Lower leg skin (tissue), 4 donors: ENCODE measurements around the gene ZNF669. TPM values are rescaled to one million over a fixed set of nuclear protein-coding genes. Genes with fewer than 3 reads are reported as not detected.

Source experiments
- DNase-seq, 2 donors: peaks; one replicate each; pipeline ENCODE4 v3.0.0-alpha.2; 2019; ENCODE audit warnings: low spot score in 2 of 2
- H3K4me3 ChIP-seq: fragments of 200-600 bp; sonication (generic); 2 replicates; pipeline ENCODE4 v1.5.1; 2017; ENCODE audit warnings: mild to moderate bottlenecking, low read depth; ENCODE audit not compliant: poor library complexity, severe bottlenecking
- POLR2A ChIP-seq, 2 donors: fragments of 450-650 bp; IDR thresholded peaks; one replicate each; pipeline ENCODE4 v1.6.1; 2016 to 2017; ENCODE audit warnings: antibody characterized with exemption in 2 of 2, mild to moderate bottlenecking in 1 of 2, moderate library complexity in 1 of 2
- WGBS, 2 donors: methylation state at CpG; one replicate each; pipeline ENCODE4 v1.1.5; 2018; 5-methylcytosine and 5-hydroxymethylcytosine counted together
- intact Hi-C: fragments of 100-400 bp; cut with DNase I; formaldehyde crosslinking; loops from one replicate; pipeline ENCODE4 v1.15.0; 2023; ENCODE audit warnings: low total_unique reads
- total RNA-seq, 4 donors: library from RNA; depleted of rRNA; stranded (reverse); fragments of >200 nt; gene quantifications; one replicate each; pipeline ENCODE4 v1.1.0, GENCODE V29; 2016
- TF ChIP-seq, protein P1 (sequence below), 3 donors: fragments of 450-650 bp; IDR thresholded peaks; one replicate each; pipeline ENCODE4 v1.5.1; 2016; ENCODE audit warnings: antibody characterized with exemption in 3 of 3, mild to moderate bottlenecking in 3 of 3, moderate library complexity in 2 of 3

The ZNF669 gene
- total RNA-seq, 4 donors from 2014 or later: 5.4 to 8.7 (median 7.0) TPM

DNA sequence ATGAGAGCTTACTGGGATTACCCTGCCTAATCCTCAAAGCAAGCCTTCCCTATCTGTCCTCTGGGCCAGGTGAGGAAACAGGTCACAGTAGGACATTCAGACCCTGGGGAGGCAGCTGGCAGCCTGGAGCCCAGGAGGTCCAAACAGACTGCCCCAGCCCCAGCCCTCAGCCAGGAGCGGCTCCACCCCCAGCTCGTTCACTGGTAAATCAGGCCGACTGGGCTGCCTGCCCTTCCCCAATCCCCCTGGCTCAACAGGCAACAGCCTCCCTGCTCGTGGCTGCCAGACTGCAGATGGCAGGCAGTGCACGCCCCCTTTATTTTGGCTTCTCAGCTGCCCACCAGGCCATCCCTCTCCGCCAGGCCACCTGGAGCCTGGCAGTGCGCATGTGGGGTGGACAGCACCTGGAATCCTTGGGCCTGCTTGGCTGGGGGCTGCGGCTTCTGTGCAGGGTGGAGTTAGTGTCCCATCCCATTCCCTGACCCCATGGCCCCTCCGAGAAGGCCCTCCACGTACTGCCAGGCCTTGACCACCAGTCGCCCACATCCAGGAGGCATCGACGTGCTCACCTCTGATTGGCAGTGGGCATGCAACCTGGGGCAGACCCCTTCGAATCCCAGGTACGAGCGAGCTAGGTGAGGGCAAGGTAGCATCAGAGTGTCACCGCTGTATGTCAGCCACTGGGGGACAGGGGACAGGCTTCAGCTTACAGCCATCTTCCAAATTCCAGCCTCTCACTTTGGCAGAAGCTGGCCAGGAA, 14.4 kb downstream of the ZNF669 start:
- intact Hi-C loops: no loop called here
- H3K4me3 ChIP-seq: no peak overlapping the region
- 70 to 71% methylated on average over 15 to 17 of the region's 17 CpGs for WGBS, 2 donors
- no peak for TF ChIP-seq POLR2A (IDR thresholded peaks at IDR 0.05)
- DNase-seq: no peak

DNA sequence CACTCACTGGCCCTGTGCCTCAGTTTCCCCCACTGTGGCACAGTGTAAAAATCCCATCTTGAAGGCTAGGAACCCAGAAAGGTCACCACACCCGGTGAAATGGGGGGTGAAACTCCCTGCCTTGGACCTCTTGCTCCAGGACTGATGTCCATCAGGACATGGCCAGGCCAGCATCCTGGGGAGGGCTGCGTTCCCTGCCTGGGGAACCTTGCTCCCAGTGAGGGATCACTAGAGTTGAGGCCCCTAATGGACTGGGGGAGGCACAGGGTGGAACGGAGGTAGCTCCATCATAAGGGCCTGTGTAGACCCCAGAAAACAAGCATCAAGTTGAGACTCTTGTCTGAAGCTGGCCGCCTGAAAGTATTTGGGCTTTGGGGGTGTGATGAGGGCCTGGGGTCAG, 15.2 kb downstream of the ZNF669 start:
- DNase-seq: no peak
- WGBS, 2 donors: 91 to 94% methylated on average over 4 of the region's 4 CpGs
- TF ChIP-seq, protein P1, sequence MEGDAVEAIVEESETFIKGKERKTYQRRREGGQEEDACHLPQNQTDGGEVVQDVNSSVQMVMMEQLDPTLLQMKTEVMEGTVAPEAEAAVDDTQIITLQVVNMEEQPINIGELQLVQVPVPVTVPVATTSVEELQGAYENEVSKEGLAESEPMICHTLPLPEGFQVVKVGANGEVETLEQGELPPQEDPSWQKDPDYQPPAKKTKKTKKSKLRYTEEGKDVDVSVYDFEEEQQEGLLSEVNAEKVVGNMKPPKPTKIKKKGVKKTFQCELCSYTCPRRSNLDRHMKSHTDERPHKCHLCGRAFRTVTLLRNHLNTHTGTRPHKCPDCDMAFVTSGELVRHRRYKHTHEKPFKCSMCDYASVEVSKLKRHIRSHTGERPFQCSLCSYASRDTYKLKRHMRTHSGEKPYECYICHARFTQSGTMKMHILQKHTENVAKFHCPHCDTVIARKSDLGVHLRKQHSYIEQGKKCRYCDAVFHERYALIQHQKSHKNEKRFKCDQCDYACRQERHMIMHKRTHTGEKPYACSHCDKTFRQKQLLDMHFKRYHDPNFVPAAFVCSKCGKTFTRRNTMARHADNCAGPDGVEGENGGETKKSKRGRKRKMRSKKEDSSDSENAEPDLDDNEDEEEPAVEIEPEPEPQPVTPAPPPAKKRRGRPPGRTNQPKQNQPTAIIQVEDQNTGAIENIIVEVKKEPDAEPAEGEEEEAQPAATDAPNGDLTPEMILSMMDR (IDR thresholded peaks at IDR 0.05): no peak
- intact Hi-C loops: no loop called here
- no peak overlapping the region for H3K4me3 ChIP-seq

DNA sequence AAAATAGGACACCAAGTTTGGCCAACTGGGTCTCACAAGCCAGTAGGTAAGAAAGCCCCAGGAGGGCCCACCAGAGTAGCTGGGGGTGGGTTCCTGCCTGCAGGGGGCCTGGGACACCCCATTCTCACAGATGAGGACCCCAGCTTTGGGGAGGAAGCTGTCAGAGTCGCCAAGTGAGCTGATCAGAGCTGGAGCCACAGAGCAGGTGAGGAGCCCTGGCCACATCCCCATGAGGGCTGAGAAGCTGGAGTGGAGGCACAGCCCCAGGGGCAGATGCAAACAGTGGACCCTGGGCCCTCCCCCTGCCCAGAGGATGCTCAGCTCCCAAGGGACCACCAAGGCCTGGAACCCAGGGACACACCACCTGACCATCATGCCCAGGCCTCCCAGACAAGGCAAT, 16.9 kb downstream of the ZNF669 start:
- DNase-seq: no peak
- intact Hi-C loops: no loop called here
- no peak overlapping the region for H3K4me3 ChIP-seq
- WGBS, 2 donors: 63 to 91% methylated on average over 1 of the region's 1 CpG
- TF ChIP-seq POLR2A (IDR thresholded peaks at IDR 0.05): no peak
- TF ChIP-seq, protein P1 (IDR thresholded peaks at IDR 0.05): no peak

DNA sequence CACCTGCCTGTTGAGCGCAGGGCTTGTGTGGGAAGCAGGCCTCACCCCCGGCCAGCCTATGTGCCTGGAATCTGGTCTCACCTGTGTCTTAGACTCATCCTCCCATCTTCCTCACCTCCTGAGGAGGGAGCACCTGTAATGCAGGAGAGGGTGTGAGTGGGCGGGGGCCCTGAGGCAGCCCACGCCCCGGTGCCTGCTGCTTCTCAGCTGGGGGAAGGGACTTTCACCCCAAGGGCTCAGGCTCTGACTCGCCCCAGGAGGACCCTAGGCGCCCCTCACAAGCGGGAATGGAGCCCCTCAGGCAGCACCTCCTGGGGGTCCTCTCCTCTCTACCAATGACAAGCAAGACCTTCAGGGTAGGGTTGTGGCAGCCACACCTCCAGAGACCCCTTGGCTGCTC, 18.8 kb downstream of the ZNF669 start:
- DNase-seq: no peak
- no peak overlapping the region for H3K4me3 ChIP-seq
- TF ChIP-seq, protein P1 (IDR thresholded peaks at IDR 0.05): no peak
- TF ChIP-seq POLR2A (IDR thresholded peaks at IDR 0.05): no peak
- 80 to 81% methylated on average over 5 to 8 of the region's 8 CpGs for WGBS, 2 donors
- intact Hi-C loops: no loop called here

DNA sequence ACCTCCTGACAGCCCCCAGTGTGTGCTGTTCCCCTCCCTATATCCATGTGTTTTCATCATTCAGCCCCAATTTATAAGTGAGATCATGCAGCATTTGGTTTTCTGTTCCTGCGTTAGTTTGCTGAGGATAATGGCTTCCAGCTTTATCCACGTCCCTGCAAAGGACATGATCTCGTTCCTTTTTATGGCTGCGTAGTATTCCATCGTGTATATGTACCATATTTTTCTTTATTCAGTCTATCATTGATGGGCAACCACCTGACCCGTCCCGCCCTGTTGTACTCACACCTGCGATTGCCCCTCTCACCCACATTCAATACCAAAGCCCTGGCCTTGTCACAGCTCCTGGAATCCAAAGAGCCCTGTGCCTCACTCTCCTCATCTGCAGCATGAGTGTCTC, 19.4 kb downstream of the ZNF669 start:
- WGBS, 2 donors: 91 to 93% methylated on average over 8 of the region's 8 CpGs
- no peak for DNase-seq
- intact Hi-C loops: no loop called here
- H3K4me3 ChIP-seq: no peak overlapping the region
- TF ChIP-seq POLR2A (IDR thresholded peaks at IDR 0.05): no peak
- TF ChIP-seq, protein P1 (IDR thresholded peaks at IDR 0.05): no peak

DNA sequence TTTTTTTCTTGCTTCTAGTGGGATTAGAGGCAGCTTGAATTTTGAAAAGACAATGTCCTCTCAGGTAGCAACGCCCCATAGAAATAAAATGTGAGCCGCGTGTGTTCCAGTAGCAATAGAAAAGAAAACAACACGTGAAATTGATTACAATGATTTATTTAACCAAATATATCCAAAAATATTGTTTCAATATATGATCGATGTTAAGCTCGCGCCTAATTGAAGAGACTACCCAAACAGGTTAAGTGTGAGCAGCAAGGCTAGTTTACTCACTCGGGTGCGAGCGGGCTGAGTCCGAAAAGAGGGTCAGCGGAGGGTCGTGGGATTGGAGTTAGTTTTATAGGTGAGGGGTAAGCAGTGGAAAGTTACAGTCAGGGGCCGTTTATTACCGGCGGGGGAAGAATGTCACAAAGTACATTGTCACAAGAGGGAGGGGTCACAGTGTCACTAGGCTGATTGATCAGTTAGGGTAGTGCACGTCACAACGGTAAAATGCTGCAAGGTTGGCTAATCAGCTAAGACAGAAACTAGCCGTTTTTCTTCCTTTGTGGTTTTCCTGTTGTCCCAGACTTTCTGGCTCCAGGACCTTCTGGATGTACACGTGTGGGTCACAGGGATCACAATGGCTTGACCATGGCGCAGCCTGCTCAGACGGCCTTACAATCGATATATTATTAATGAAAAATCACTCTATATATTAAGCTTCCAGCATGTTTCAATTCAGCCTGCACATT, 24.8 kb downstream of the ZNF669 start:
- no peak for DNase-seq
- intact Hi-C loops: no loop called here
- WGBS, 2 donors: 42 to 53% methylated on average over 23 of the region's 23 CpGs
- H3K4me3 ChIP-seq: no peak overlapping the region
- TF ChIP-seq, protein P1 (IDR thresholded peaks at IDR 0.05): no peak
- TF ChIP-seq POLR2A (IDR thresholded peaks at IDR 0.05): no peak
